ENCODE results near the gene CDC42EP4. TPM values are rescaled to one million over a fixed set of nuclear protein-coding genes. Genes with fewer than 3 reads are reported as not detected.

The CDC42EP4 gene
- total RNA-seq, 4 donors from 2014 or later, result 45.1 to 63.9 (median 52.9) TPM

DNA sequence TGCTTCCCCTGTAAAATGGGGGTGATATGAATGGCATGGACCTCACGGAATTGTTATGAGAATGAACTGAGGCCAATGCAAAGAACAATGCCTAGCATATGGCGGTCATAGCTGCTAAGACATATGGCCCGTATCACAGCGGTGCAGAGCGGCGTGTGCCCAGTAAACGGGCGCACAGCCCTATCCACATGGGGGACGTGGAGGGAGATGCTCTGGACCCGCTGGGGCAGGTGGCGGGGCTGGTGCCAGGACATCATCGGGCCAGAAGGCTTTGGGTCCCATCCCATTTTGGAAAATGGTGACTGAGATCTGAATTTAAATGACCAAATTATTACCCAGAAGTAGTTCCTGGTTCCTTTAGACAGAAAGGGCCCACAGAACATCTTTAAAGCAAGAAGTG, 31.6 kb downstream of the CDC42EP4 start:
- intact Hi-C loops (cut with DNase I), result no loop called here
- H3K27me3 ChIP-seq, result no peaks in the 10 kb centered on the region
- H3K36me3 ChIP-seq, result peaks cover 4 to 44% (median 6%) of the 10 kb centered on the region in 3 donors
- TF ChIP-seq POLR2A (IDR thresholded peaks at IDR 0.05), result no peak
- TF ChIP-seq, protein P1, sequence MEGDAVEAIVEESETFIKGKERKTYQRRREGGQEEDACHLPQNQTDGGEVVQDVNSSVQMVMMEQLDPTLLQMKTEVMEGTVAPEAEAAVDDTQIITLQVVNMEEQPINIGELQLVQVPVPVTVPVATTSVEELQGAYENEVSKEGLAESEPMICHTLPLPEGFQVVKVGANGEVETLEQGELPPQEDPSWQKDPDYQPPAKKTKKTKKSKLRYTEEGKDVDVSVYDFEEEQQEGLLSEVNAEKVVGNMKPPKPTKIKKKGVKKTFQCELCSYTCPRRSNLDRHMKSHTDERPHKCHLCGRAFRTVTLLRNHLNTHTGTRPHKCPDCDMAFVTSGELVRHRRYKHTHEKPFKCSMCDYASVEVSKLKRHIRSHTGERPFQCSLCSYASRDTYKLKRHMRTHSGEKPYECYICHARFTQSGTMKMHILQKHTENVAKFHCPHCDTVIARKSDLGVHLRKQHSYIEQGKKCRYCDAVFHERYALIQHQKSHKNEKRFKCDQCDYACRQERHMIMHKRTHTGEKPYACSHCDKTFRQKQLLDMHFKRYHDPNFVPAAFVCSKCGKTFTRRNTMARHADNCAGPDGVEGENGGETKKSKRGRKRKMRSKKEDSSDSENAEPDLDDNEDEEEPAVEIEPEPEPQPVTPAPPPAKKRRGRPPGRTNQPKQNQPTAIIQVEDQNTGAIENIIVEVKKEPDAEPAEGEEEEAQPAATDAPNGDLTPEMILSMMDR (IDR thresholded peaks at IDR 0.05), result no peak
- H3K4me1 ChIP-seq, result peaks cover 9 to 59% (median 41%) of the 10 kb centered on the region in 3 donors
- 90 to 91% methylated on average over 4 to 10 of the region's 12 CpGs for WGBS, 2 donors
- H3K27ac ChIP-seq, result peak overlapping the region in 1 of 4 donors; percentile 6
- H3K4me3 ChIP-seq, result no peak overlapping the region
- no peaks in the 10 kb centered on the region for H3K9me3 ChIP-seq
- no peak for DNase-seq

DNA sequence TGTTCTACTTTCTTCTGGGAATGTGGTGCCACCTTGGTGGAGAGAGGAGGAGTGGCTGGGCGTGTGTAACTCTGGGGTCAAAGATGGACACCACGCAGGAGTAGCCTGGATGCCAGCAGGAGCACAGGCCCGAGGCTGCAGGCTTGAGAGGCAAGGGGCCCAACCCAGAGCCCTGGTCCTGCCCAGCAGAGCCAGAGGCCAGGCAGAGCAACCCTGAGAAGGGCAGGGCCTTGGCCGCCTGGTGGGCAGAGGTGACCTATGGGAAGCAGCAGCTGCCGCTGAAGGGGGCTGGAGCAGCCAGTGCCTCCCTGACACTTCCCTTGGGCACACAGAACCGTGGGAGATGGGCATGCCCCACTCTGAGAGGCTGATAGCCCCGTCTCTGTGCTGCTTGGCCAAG, 32.1 kb downstream of the CDC42EP4 start:
- peaks cover 9 to 54% (median 37%) of the 10 kb centered on the region in 3 donors for H3K4me1 ChIP-seq
- TF ChIP-seq POLR2A (IDR thresholded peaks at IDR 0.05), result no peak
- TF ChIP-seq, protein P1 (IDR thresholded peaks at IDR 0.05), result no peak
- intact Hi-C loops (cut with DNase I), result no loop called here
- H3K4me3 ChIP-seq, result no peak overlapping the region
- H3K36me3 ChIP-seq, result peaks cover 0 to 39% (median under 1%) of the 10 kb centered on the region in 3 donors
- no peak for DNase-seq
- WGBS, 2 donors, result 71 to 94% methylated on average over 2 to 3 of the region's 7 CpGs
- no peaks in the 10 kb centered on the region for H3K27me3 ChIP-seq
- peak overlapping the region in 3 of 4 donors; percentile 6 to 82 (median 61) for H3K27ac ChIP-seq
- no peaks in the 10 kb centered on the region for H3K9me3 ChIP-seq

DNA sequence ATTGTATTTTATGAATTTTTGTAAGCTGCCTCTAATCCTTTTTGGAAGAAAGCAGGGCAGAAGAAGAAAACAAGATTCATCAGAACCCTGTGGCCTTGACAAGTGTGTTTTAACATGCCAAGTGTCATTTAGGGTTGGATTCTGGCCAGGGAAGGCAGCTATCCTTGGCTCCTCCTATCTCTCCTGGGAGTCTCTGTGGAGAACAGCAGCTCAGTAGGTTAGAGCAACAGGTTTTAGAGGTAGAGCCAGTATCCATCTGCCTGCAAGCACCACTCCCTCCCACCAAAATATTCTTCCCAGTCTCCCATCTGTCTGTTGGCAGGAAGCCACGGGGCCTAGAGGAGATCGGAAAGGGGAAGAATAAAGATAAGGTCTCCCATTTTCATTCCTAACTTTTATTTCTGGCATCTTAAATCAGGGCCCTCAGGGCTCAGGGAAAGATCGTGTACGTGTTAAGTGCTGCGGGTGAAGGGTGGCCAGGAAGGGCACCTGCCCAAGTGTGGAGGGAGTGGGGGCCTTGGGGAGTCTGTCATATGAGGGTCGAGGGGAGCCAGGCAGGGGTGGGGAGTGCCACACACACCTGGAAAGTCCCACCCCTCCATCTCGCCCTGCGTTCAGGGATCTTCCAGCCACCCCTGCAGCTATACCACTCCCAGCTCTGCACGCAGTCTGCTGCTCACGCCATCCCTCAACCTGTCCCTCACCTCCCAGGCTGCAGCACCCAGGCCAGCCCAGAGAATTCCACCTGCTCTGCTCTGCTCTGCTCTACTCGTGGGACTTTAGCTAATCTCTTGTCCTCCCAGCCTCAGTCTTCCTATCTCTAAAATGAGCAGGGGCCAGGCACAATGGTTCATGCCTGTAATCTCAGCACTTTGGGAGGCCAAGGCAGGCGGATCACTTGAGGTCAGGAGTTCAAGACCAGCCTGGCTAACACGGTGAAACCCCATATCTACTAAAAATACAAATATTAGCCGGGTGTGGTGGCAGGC, 33.0 kb downstream of the CDC42EP4 start:
- 33 to 50% methylated on average over 9 to 13 of the region's 14 CpGs for WGBS, 2 donors
- H3K9me3 ChIP-seq, result no peaks in the 10 kb centered on the region
- peak overlapping the region; percentile 50 to 85 (median 76) for H3K27ac ChIP-seq
- no peak for DNase-seq
- no peaks in the 10 kb centered on the region for H3K27me3 ChIP-seq
- H3K4me1 ChIP-seq, result peaks cover 9 to 45% (median 33%) of the 10 kb centered on the region in 3 donors
- TF ChIP-seq POLR2A (IDR thresholded peaks at IDR 0.05), result no peak
- TF ChIP-seq, protein P1 (IDR thresholded peaks at IDR 0.05), result no peak
- intact Hi-C loops (cut with DNase I), result no loop called here
- peaks cover 0 to 30% (median 0%) of the 10 kb centered on the region in 3 donors for H3K36me3 ChIP-seq
- peak overlapping the region in 1 of 4 donors; percentile 5 for H3K4me3 ChIP-seq

DNA sequence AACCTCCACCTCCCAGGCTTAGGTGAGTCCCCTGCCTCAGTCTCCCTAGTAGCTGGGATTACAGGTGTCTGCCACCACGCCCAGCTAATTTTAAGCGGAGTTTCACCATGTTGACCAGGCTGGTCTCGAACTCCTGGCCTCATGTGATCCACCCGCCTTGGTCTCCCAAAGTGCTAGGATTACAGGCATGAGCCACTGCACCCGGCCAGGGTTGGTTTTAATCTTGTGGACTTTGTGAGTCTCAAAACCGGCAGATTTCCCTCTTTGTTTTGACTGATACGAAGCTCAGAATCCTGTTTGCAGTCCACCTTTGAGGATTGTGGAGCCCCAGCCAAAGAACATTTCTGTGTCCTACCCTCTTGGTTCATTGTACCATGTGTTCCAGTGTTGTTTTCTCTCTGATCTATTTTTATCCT, 33.7 kb downstream of the CDC42EP4 start:
- intact Hi-C loops (cut with DNase I), result no loop called here
- H3K4me3 ChIP-seq, result no peak overlapping the region
- H3K27me3 ChIP-seq, result no peaks in the 10 kb centered on the region
- DNase-seq, result no peak
- peaks cover 9 to 38% (median 27%) of the 10 kb centered on the region in 3 donors for H3K4me1 ChIP-seq
- peaks cover 0 to 23% (median 0%) of the 10 kb centered on the region in 3 donors for H3K36me3 ChIP-seq
- TF ChIP-seq, protein P1 (IDR thresholded peaks at IDR 0.05), result no peak
- TF ChIP-seq POLR2A (IDR thresholded peaks at IDR 0.05), result no peak
- H3K27ac ChIP-seq, result peak overlapping the region; percentile 50 to 85 (median 76)
- 22 to 35% methylated on average over 6 to 7 of the region's 7 CpGs for WGBS, 2 donors
- H3K9me3 ChIP-seq, result no peaks in the 10 kb centered on the region

DNA sequence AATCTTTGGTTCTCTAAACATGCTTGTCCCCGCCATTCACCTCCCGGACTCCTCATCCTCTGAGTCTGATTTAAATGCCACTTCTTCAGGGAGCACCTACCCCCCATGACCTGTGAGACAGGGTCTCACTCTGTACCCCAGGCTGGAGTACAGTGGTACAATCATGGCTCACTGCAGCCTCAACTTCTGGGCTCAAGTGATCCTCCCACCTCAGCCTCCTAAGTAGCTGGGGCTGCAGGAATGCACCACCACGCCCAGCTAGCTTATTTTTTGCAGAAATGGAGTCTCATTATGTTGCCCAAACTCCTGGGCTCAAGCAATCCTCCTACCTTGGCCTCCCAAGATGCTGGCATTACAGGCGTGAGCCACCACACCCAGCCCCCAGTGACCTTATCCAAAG, 37.3 kb downstream of the CDC42EP4 start:
- H3K4me1 ChIP-seq, result peaks cover 9 to 32% (median 22%) of the 10 kb centered on the region in 3 donors
- no peak for TF ChIP-seq POLR2A (IDR thresholded peaks at IDR 0.05)
- TF ChIP-seq, protein P1 (IDR thresholded peaks at IDR 0.05), result no peak
- H3K27me3 ChIP-seq, result no peaks in the 10 kb centered on the region
- no peaks in the 10 kb centered on the region for H3K9me3 ChIP-seq
- 94 to 96% methylated on average over 3 to 4 of the region's 4 CpGs for WGBS, 2 donors
- no peak for DNase-seq
- no peak overlapping the region for H3K4me3 ChIP-seq
- H3K27ac ChIP-seq, result no peak overlapping the region
- intact Hi-C loops (cut with DNase I), result no loop called here
- no peaks in the 10 kb centered on the region for H3K36me3 ChIP-seq
